Measurements from ENCODE around the gene ENAH.

The ENAH gene

GRCh38 chr1:225453797-225454648, 198.9 kb downstream of the ENAH start:
- peak; percentile 47 for DNase-seq (ENCODE audit: low spot score)

- DNase-seq (ENCODE audit: low spot score): no peak
Measured at GRCh38 chr1:225451840-225452515, 200.9 kb downstream of the ENAH start.

GRCh38 chr1:225451340-225451739, 201.6 kb downstream of the ENAH start:
- DNase-seq (ENCODE audit: low spot score): no peak

GRCh38 chr1:225450491-225451191, 202.3 kb downstream of the ENAH start:
- DNase-seq (ENCODE audit: low spot score): no peak

GRCh38 chr1:225449774-225450173, 203.1 kb downstream of the ENAH start:
- DNase-seq (ENCODE audit: low spot score): no peak

- DNase-seq (ENCODE audit: low spot score): no peak
Measured at GRCh38 chr1:225449261-225449660, 203.7 kb downstream of the ENAH start.

GRCh38 chr1:225448146-225448805, 204.6 kb downstream of the ENAH start:
- DNase-seq (ENCODE audit: low spot score): no peak

- DNase-seq (ENCODE audit: low spot score): no peak
Measured at GRCh38 chr1:225447650-225448089, 205.3 kb downstream of the ENAH start.

- no peak for DNase-seq (ENCODE audit: low spot score)
Measured at GRCh38 chr1:225446981-225447615, 205.8 kb downstream of the ENAH start.

GRCh38 chr1:225446595-225446960, 206.3 kb downstream of the ENAH start:
- DNase-seq (ENCODE audit: low spot score): no peak

- no peak for DNase-seq (ENCODE audit: low spot score)
Measured at GRCh38 chr1:225445639-225446594, 207.0 kb downstream of the ENAH start.

GRCh38 chr1:225442123-225442505, 210.8 kb downstream of the ENAH start:
- DNase-seq (ENCODE audit: low spot score): no peak

- DNase-seq (ENCODE audit: low spot score): no peak
Measured at GRCh38 chr1:225441314-225442122, 211.4 kb downstream of the ENAH start.

GRCh38 chr1:225440380-225441221, 212.3 kb downstream of the ENAH start:
- DNase-seq (ENCODE audit: low spot score): no peak

GRCh38 chr1:225437710-225438437, 215.0 kb downstream of the ENAH start:
- no peak for DNase-seq (ENCODE audit: low spot score)

Measured in activated CD4-positive, alpha-beta T cell treated with anti-CD3 and anti-CD28 coated beads, Interleukin-2, Interleukin-4, amounts not matched to agents 100 ng/mL and 50 ng/mL, durations not matched to agents 16 hours and 8 hours (primary cell).